Breast epithelium (tissue), 3 donors: ENCODE results near the gene RERE.

Experiments
- CTCF ChIP-seq, 3 donors: fragments of 450-650 bp; IDR thresholded peaks; one replicate each; pipeline ENCODE4 v1.5.1; 2016 to 2017; ENCODE audit warnings: antibody characterized with exemption in 3 of 3, mild to moderate bottlenecking in 3 of 3, moderate library complexity in 3 of 3
- POLR2A ChIP-seq: fragments of 450-650 bp; IDR thresholded peaks from one replicate; pipeline ENCODE4 v1.6.1; 2016; ENCODE audit warnings: antibody characterized with exemption, mild to moderate bottlenecking, moderate library complexity
- POLR2AphosphoS5 ChIP-seq, 3 donors: sonication (generic); formaldehyde crosslinking; IDR thresholded peaks; one replicate each; pipeline ENCODE4 v1.6.1; 2017; ENCODE audit warnings: antibody characterized with exemption in 3 of 3

DNA sequence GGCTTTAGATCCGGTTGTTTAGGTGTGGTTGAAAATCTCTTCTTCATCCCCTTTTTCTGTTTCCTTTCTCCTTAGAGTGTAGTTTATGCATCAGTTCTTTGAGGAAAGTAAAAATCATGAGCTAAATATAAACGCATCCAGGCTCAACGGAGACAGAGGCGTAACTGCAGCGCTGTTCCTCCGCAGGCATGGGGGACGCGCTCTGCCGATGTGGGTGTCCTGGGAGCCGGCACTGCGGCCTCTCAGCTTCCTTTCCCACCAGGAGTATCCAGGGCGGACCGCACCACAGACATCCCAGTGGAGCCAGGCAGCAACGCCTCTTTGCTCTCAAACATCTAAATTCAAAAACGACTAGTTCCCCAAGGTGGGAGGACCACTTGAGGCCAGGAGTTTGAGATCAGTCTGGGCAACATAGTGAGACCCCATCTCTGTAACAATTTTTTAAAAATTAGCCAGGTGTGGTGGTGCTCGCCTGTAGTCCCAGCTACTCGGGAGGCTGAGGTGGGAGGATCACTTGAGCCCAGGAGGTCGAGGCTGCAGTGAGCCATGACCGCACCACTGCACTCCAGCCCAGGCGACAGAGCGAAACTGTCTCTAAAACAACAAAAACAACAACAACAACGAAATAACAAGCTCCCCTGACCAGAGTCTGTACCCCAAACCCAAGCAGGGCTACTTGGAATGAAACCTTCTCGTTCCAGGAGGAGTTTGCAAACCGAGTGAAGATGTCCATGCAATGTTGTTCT lies 483.2 kb downstream of the RERE start:
- TF ChIP-seq CTCF (IDR thresholded peaks at IDR 0.05) (no peak), POLR2AphosphoS5 (IDR thresholded peaks at IDR 0.05) (no peak), POLR2A (no peak)
